ENCODE data around the gene KIF1C. TPM values are rescaled to one million over a fixed set of nuclear protein-coding genes. Genes with fewer than 3 reads are reported as not detected.

Gene KIF1C
- total and polyA plus RNA-seq, 2 experiments from 2014 or later, result 39.8 to 72.7 TPM

DNA sequence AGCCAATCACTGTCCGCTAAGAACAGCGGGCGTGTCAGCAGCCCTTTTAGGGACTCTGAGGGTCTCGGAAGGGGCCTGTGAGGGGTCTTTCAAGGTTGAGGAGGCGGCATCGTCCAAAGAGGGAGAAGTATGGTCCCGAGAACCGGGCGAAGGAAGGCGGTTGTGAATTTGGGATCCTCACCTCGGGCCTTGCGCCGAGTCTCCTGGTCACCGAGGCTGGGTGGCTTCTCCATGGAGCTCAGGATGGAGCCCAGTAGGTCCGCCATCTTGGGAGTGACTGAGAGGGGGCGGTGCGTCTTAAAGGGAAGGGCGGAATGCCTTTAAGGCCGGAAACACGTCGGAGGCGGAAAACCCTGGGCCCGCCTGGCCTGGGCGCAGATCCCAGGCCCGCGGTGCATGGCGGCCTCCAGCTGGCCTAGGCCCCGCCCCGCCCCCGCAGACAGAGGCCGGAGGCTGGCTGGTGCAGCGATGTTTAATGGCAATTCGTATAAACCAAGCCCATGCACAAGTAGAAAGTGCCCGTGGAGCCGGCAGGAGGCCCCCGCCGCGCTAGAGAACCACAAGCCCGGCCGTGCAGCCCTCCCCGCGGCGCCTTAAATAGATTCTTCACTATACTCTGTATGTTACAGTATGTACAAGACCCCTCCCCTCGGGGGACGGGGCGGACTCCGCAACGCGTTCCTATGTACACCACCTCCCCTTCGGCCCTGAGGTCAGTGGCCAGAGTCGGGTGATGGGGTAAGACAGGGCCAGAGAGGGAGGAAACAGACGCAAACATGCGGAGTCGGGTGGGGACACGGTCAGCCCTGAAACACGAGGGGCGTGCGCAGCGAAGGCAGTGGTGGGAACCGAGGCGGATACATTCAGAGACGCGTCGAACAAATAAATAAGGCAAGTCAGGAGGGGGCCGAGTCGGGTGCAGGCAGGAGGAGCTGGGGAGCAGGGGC is 29.9 kb upstream of the KIF1C start, which contains the start of gene SPAG7:
SPAG7 (minus strand) TSS at position 279 of the 947 bp plus-strand sequence; CDS start at position 266, 13 bp downstream.
- Histone ChIP-seq H4K20me1 (ENCODE audit: insufficient read depth) (no peaks in the 10 kb centered on the region), H3K4me2 (ENCODE audit: unreplicated experiment) (peak within 1 kb of the TSS; percentile 96), H3K9me3 (ENCODE audit: low read depth) (no peaks in the 10 kb centered on the region), H3K36me3 (ENCODE audit: low read depth) (no peaks in the 10 kb centered on the region), H3K9me2 (ENCODE audit: insufficient read depth) (no peaks in the 10 kb centered on the region), H3K79me2 (ENCODE audit: insufficient read depth) (peaks cover 24% of the 10 kb centered on the region), H3K4me3 (peak within 1 kb of the TSS; percentile 85), H3K9ac (peak within 1 kb of the TSS; percentile 91), H3K27ac (peak within 1 kb of the TSS; percentile 96), H3F3A (ENCODE audit: insufficient read depth) (peaks cover 45% of the 10 kb centered on the region), H2AFZ (peak within 1 kb of the TSS; percentile 55), H3K4me1 (ENCODE audit: insufficient read depth) (peaks cover 24% of the 10 kb centered on the region), H3K27me3 (replicated peaks; ENCODE audit: insufficient read depth) (no peaks in the 10 kb centered on the region)
- DNase-seq, result peak; percentile 97
- WGBS, 2 experiments (ENCODE audit: low coverage in 1 of 2, low lambda C conversion rate in 2 of 2, missing lambda C conversion rate in 2 of 2), result 3 to 4% methylated on average over 62 to 66 of the region's 66 CpGs
- in situ Hi-C loops (cut with MboI), result no loop called here
- no peak for TF ChIP-seq EZH2 (IDR thresholded peaks at IDR 0.05; ENCODE audit: insufficient read depth, poor library complexity, severe bottlenecking)
- TF ChIP-seq EZH2phosphoT487 (IDR thresholded peaks at IDR 0.05; ENCODE audit: insufficient read depth, low read depth), result no peak

GRCh38 chr17:4968486-4969046 is 29.2 kb upstream of the KIF1C start:
- TF ChIP-seq EZH2 (IDR thresholded peaks at IDR 0.05; ENCODE audit: insufficient read depth, poor library complexity, severe bottlenecking) (no peak), EZH2phosphoT487 (IDR thresholded peaks at IDR 0.05; ENCODE audit: insufficient read depth, low read depth) (no peak)
- Histone ChIP-seq H3K9me3 (ENCODE audit: low read depth) (no peaks in the 10 kb centered on the region), H3F3A (ENCODE audit: insufficient read depth) (peaks cover 45% of the 10 kb centered on the region), H3K4me1 (ENCODE audit: insufficient read depth) (peaks cover 24% of the 10 kb centered on the region), H3K27ac (peak overlapping the region; percentile 96), H3K9me2 (ENCODE audit: insufficient read depth) (no peaks in the 10 kb centered on the region), H3K4me2 (ENCODE audit: unreplicated experiment) (peak overlapping the region; percentile 87), H3K27me3 (replicated peaks; ENCODE audit: insufficient read depth) (no peaks in the 10 kb centered on the region), H4K20me1 (ENCODE audit: insufficient read depth) (no peaks in the 10 kb centered on the region), H3K79me2 (ENCODE audit: insufficient read depth) (peaks cover 24% of the 10 kb centered on the region), H3K36me3 (ENCODE audit: low read depth) (no peaks in the 10 kb centered on the region), H2AFZ (0 out of 2 replicates have a peak overlapping the region, but pooled peaks have one; percentile 43), H3K9ac (peak overlapping the region; percentile 91), H3K4me3 (peak overlapping the region; percentile 85)
- in situ Hi-C loops (cut with MboI), result no loop called here
- 46 to 52% methylated on average over 21 to 23 of the region's 23 CpGs for WGBS, 2 experiments (ENCODE audit: low coverage in 1 of 2, low lambda C conversion rate in 2 of 2, missing lambda C conversion rate in 2 of 2)
- DNase-seq, result peak; percentile 37

DNA sequence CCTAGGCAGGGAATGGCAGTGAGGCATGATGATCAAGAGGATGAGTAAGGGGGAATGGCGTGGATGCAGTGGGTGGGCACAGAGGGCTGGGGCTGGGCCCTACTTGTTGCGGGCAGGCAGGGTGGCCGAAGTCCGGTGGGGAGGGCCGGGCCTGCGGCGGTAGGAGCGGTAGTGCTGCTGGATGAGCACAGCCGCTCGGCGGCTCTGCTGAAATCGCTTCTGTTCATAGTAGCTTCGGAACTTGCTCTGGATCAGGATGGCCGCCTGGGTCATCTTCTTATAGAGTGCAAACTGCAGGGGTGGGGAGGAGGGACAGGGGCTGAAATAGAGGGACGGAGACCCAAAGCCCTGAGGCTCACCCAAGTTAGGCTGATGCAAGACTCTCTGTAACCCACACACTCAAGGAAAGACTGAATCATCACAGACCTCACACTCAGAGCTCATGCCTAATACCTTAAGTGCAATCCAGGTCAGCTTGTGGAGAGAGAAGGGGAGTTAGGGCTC is 28.7 kb upstream of the KIF1C start:
- no peaks in the 10 kb centered on the region for H3K9me2 ChIP-seq (ENCODE audit: insufficient read depth)
- no peak for TF ChIP-seq EZH2phosphoT487 (IDR thresholded peaks at IDR 0.05; ENCODE audit: insufficient read depth, low read depth)
- TF ChIP-seq EZH2 (IDR thresholded peaks at IDR 0.05; ENCODE audit: insufficient read depth, poor library complexity, severe bottlenecking), result no peak
- H2AFZ ChIP-seq, result no peak overlapping the region
- H3F3A ChIP-seq (ENCODE audit: insufficient read depth), result peaks cover 45% of the 10 kb centered on the region
- peak overlapping the region; percentile 96 for H3K27ac ChIP-seq
- no peaks in the 10 kb centered on the region for H4K20me1 ChIP-seq (ENCODE audit: insufficient read depth)
- H3K9ac ChIP-seq, result peak overlapping the region; percentile 91
- H3K4me3 ChIP-seq, result peak overlapping the region; percentile 85
- peaks cover 19% of the 10 kb centered on the region for H3K79me2 ChIP-seq (ENCODE audit: insufficient read depth)
- no peaks in the 10 kb centered on the region for H3K36me3 ChIP-seq (ENCODE audit: low read depth)
- in situ Hi-C loops (cut with MboI), result no loop called here
- no peaks in the 10 kb centered on the region for H3K27me3 ChIP-seq (replicated peaks; ENCODE audit: insufficient read depth)
- 79 to 81% methylated on average over 11 to 15 of the region's 15 CpGs for WGBS, 2 experiments (ENCODE audit: low coverage in 1 of 2, low lambda C conversion rate in 2 of 2, missing lambda C conversion rate in 2 of 2)
- peaks cover 24% of the 10 kb centered on the region for H3K4me1 ChIP-seq (ENCODE audit: insufficient read depth)
- H3K9me3 ChIP-seq (ENCODE audit: low read depth), result no peaks in the 10 kb centered on the region
- DNase-seq, result peak; percentile 93
- peak overlapping the region; percentile 87 for H3K4me2 ChIP-seq (ENCODE audit: unreplicated experiment)

- WGBS, 2 experiments (ENCODE audit: low coverage in 1 of 2, low lambda C conversion rate in 2 of 2, missing lambda C conversion rate in 2 of 2), result 81 to 82% methylated on average over 16 of the region's 16 CpGs
- Histone ChIP-seq H3K9me2 (ENCODE audit: insufficient read depth) (no peaks in the 10 kb centered on the region), H3K4me2 (ENCODE audit: unreplicated experiment) (peak overlapping the region; percentile 87), H3K4me1 (ENCODE audit: insufficient read depth) (peaks cover 24% of the 10 kb centered on the region), H3K4me3 (no peak overlapping the region; the same call in 1 of the 2 replicates), H3K9ac (peak overlapping the region; percentile 91), H3K36me3 (ENCODE audit: low read depth) (no peaks in the 10 kb centered on the region; the same call in 1 of the 2 replicates), H3K79me2 (ENCODE audit: insufficient read depth) (peaks cover 15% of the 10 kb centered on the region), H3F3A (ENCODE audit: insufficient read depth) (peaks cover 45% of the 10 kb centered on the region), H3K9me3 (ENCODE audit: low read depth) (no peaks in the 10 kb centered on the region), H2AFZ (no peak overlapping the region), H3K27ac (peak overlapping the region; percentile 96), H4K20me1 (ENCODE audit: insufficient read depth) (no peaks in the 10 kb centered on the region), H3K27me3 (replicated peaks; ENCODE audit: insufficient read depth) (no peaks in the 10 kb centered on the region)
- in situ Hi-C loops (cut with MboI), result no loop called here
- peak; percentile 65 for DNase-seq
- no peak for TF ChIP-seq EZH2 (IDR thresholded peaks at IDR 0.05; ENCODE audit: insufficient read depth, poor library complexity, severe bottlenecking)
- no peak for TF ChIP-seq EZH2phosphoT487 (IDR thresholded peaks at IDR 0.05; ENCODE audit: insufficient read depth, low read depth)
Measured at GRCh38 chr17:4969551-4970173, 28.1 kb upstream of the KIF1C start.

All from GM23248 (cell line).